CD14-positive monocyte (primary cell): Measurements from ENCODE around the gene CCDC32. TPM values are rescaled to one million over a fixed set of nuclear protein-coding genes. Genes with fewer than 3 reads are reported as not detected.

Source experiments
- DNase-seq, 3 donors: peaks; one replicate each; pipeline ENCODE4 v3.0.0-alpha.2; 2011 to 2022
- H2AFZ ChIP-seq: 2 replicates; pipeline ENCODE4 v1.6.0; 2012; ENCODE audit warnings: mild to moderate bottlenecking, low read depth, low read length, inconsistent platforms; ENCODE audit not compliant: insufficient read depth, poor library complexity, severe bottlenecking
- H3K27ac ChIP-seq, 2 donors: 1 replicate in 1 of 2; 2 replicates in 1 of 2; pipeline ENCODE4 v1.5.1; 2012 to 2013; ENCODE audit warnings: low read length in 2 of 2, control low read depth in 1 of 2, inconsistent platforms in 1 of 2, low read depth in 1 of 2, mild to moderate bottlenecking in 1 of 2
- H3K27me3 ChIP-seq, 2 donors: one replicate each; pipeline versions ENCODE4 v1.6.0 to v1.6.1; 2011 to 2013; ENCODE audit warnings: low read length in 2 of 2; ENCODE audit not compliant: control insufficient read depth in 2 of 2, insufficient read depth in 2 of 2
- H3K36me3 ChIP-seq, 2 donors: replicated peaks in 1 of 2; 1 replicate in 1 of 2; 2 replicates in 1 of 2; pipeline versions ENCODE4 v1.5.1 to v1.6.1; 2012 to 2013; ENCODE audit warnings: low read length in 2 of 2, control low read depth in 1 of 2, inconsistent platforms in 1 of 2, mild to moderate bottlenecking in 1 of 2; ENCODE audit not compliant: insufficient read depth in 2 of 2, control insufficient read depth in 1 of 2
- H3K4me1 ChIP-seq, 2 donors: 1 replicate in 1 of 2; 2 replicates in 1 of 2; pipeline versions ENCODE4 v1.5.1 to v1.6.1; 2012 to 2013; ENCODE audit warnings: low read length in 2 of 2, control low read depth in 1 of 2, inconsistent platforms in 1 of 2, mild to moderate bottlenecking in 1 of 2, moderate library complexity in 1 of 2; ENCODE audit not compliant: insufficient read depth in 2 of 2, control insufficient read depth in 1 of 2
- H3K4me2 ChIP-seq: replicated peaks from 2 replicates; pipeline ENCODE3; 2012; ENCODE audit warnings: low read length, moderate library complexity, mild to moderate bottlenecking; ENCODE audit not compliant: poor library complexity, severe bottlenecking; ENCODE audit errors: extremely low read depth
- H3K4me3 ChIP-seq, 3 experiments: fragments of 200-600 bp in 1 of 3; sonication (generic) in 1 of 3; replicated peaks in 1 of 3; 1 replicate in 2 of 3; 2 replicates in 1 of 3; pipeline ENCODE4 v1.5.1; 2011 to 2013; ENCODE audit warnings: low read length in 3 of 3, mild to moderate bottlenecking in 3 of 3, control low read depth in 2 of 3, low read depth in 2 of 3, inconsistent platforms in 1 of 3, moderate library complexity in 1 of 3
- H3K79me2 ChIP-seq: 2 replicates; pipeline ENCODE4 v1.6.0; 2012; ENCODE audit warnings: mild to moderate bottlenecking, control low read depth, inconsistent platforms, low read length, moderate library complexity; ENCODE audit not compliant: insufficient read depth
- H3K9ac ChIP-seq: 2 replicates; pipeline ENCODE4 v1.6.0; 2017; ENCODE audit warnings: low read length, mild to moderate bottlenecking; ENCODE audit not compliant: insufficient read depth, poor library complexity, severe bottlenecking
- H3K9me3 ChIP-seq, 2 donors: replicated peaks in 1 of 2; 1 replicate in 1 of 2; 2 replicates in 1 of 2; pipeline versions ENCODE4 v1.5.1 to v1.6.1; 2012 to 2013; ENCODE audit warnings: low read length in 2 of 2, control low read depth in 1 of 2; ENCODE audit not compliant: control insufficient read depth in 1 of 2, insufficient read depth in 1 of 2
- H4K20me1 ChIP-seq: 2 replicates; pipeline ENCODE4 v1.6.0; 2012; ENCODE audit warnings: mild to moderate bottlenecking, low read length, control low read depth, moderate library complexity; ENCODE audit not compliant: insufficient read depth
- H3K27ac Mint-ChIP-seq, 7 donors: one replicate each; pipeline ENCODE4 v1.8.0; 2020; ENCODE audit warnings: mild to moderate bottlenecking in 7 of 7, mixed read lengths in 7 of 7, moderate library complexity in 6 of 7, inconsistent platforms in 2 of 7
- H3K27me3 Mint-ChIP-seq, 3 donors: one replicate each; pipeline ENCODE4 v1.8.0; 2021 to 2022; ENCODE audit warnings: low read depth in 3 of 3, mild to moderate bottlenecking in 3 of 3, mixed read lengths in 3 of 3, moderate library complexity in 3 of 3, inconsistent platforms in 1 of 3
- H3K36me3 Mint-ChIP-seq, 2 donors: one replicate each; pipeline ENCODE4 v1.8.0; 2020; ENCODE audit warnings: mixed read lengths in 2 of 2, inconsistent platforms in 1 of 2, mild to moderate bottlenecking in 1 of 2
- H3K4me1 Mint-ChIP-seq: one replicate; pipeline ENCODE4 v1.8.0; 2020; ENCODE audit warnings: mild to moderate bottlenecking, mixed read lengths
- H3K4me3 Mint-ChIP-seq, 2 donors: one replicate each; pipeline ENCODE4 v1.8.0; 2020; ENCODE audit warnings: mild to moderate bottlenecking in 2 of 2, mixed read lengths in 2 of 2, moderate library complexity in 1 of 2
- H3K9me3 Mint-ChIP-seq, 7 donors: one replicate each; pipeline ENCODE4 v1.8.0; 2020 to 2022; ENCODE audit warnings: mixed read lengths in 7 of 7, mild to moderate bottlenecking in 6 of 7, moderate library complexity in 6 of 7, inconsistent platforms in 2 of 7
- WGBS: methylation state at CpG from one replicate; pipeline ENCODE4 v1.1.5; 2013; ENCODE audit warnings: missing lambda C conversion rate; ENCODE audit not compliant: insufficient coverage; 5-methylcytosine and 5-hydroxymethylcytosine counted together
- intact Hi-C, 2 donors: fragments of 100-400 bp; cut with micrococcal nuclease; formaldehyde crosslinking; loops; one replicate each; pipeline versions ENCODE4 v1.15.0 to v1.15.1; 2023
- polyA plus RNA-seq, 3 donors: library from polyadenylated mRNA; depleted of rRNA in 1 of 3; unstranded in 2 of 3; stranded (reverse) in 1 of 3; fragments of 300-500 nt in 2 of 3; fragments of >200 nt in 1 of 3; fragmentation: Illumina TruSeq in 2 of 3; gene quantifications; 1 replicate in 2 of 3; 2 replicates in 1 of 3; pipeline ENCODE4 v1.2.3, GENCODE V29; 2012 to 2021
- TF ChIP-seq, protein P1 (sequence below): fragments of 200-600 bp; IDR thresholded peaks from one replicate; pipeline ENCODE4 v1.8.0; 2022; ENCODE audit warnings: antibody characterized with exemption, mild to moderate bottlenecking

The CCDC32 gene
- polyA plus RNA-seq, 3 donors, result 7.5 to 37.3 (median 30.8) TPM

DNA sequence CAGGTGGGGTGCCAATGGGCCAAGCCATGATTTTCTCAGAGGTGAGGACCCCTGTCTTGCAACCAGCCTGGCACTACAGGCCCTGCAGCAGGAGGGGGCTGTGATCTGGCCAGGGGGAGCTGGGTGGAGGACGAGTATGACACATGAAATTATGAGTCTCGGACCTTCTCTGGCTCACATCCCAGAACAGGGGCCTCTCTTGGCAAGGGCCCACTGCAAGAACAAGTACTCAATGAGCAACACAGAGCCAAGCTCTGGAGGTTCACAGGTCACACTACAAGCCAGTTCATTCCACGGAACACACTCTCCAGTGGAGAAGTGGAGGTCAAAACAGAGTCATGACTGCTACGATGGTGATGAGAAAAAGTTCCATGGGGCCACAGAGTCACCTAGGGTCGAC is 28.3 kb downstream of the CCDC32 start:
- Histone ChIP-seq H3K9me3 (no peaks in the 10 kb centered on the region), H3K27me3 (no peaks in the 10 kb centered on the region), H3K4me3 (no peak overlapping the region), H2AFZ (no peak overlapping the region), H3K4me1 (no peaks in the 10 kb centered on the region), H3K4me2 (no peak overlapping the region), H4K20me1 (no peaks in the 10 kb centered on the region), H3K9ac (no peak overlapping the region), H3K36me3 (peaks cover 0 to 9% of the 10 kb centered on the region in 2 donors), H3K79me2 (no peaks in the 10 kb centered on the region), H3K27ac (no peak overlapping the region)
- WGBS, result 100% methylated on average over 3 of the region's 5 CpGs
- Mint-ChIP-seq H3K36me3 (peaks cover 13 to 15% of the 10 kb centered on the region in 2 donors), H3K27me3 (peaks cover 0 to 2% (median 0%) of the 10 kb centered on the region in 3 donors), H3K27ac (no peak overlapping the region), H3K9me3 (peaks cover 0 to 10% (median 5%) of the 10 kb centered on the region in 7 donors), H3K4me3 (no peak overlapping the region), H3K4me1 (peaks cover 6% of the 10 kb centered on the region)
- intact Hi-C loops, result no loop called here
- TF ChIP-seq, protein P1, sequence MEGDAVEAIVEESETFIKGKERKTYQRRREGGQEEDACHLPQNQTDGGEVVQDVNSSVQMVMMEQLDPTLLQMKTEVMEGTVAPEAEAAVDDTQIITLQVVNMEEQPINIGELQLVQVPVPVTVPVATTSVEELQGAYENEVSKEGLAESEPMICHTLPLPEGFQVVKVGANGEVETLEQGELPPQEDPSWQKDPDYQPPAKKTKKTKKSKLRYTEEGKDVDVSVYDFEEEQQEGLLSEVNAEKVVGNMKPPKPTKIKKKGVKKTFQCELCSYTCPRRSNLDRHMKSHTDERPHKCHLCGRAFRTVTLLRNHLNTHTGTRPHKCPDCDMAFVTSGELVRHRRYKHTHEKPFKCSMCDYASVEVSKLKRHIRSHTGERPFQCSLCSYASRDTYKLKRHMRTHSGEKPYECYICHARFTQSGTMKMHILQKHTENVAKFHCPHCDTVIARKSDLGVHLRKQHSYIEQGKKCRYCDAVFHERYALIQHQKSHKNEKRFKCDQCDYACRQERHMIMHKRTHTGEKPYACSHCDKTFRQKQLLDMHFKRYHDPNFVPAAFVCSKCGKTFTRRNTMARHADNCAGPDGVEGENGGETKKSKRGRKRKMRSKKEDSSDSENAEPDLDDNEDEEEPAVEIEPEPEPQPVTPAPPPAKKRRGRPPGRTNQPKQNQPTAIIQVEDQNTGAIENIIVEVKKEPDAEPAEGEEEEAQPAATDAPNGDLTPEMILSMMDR, result no peak
- DNase-seq, result no peak

DNA sequence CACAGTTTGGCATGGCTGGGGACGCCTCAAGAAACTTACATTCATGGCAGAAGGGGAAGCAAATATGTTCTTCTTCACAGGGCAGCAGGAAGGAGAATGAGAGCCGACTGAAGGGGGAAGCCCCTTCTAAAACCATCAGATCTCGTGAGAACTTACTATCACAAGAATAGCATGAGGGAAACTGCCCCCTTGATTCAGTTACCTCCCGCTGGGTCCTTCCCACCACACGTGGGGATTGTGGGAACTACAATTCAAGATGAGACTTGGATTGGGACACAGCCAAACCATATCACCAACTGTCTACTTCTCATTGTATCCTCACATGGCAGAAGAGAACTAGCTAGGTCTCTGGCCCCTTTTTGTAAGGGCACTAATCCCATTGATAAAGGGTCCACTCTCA is 30.5 kb downstream of the CCDC32 start:
- Histone ChIP-seq H2AFZ (no peak overlapping the region), H4K20me1 (no peaks in the 10 kb centered on the region), H3K9ac (no peak overlapping the region), H3K27ac (no peak overlapping the region), H3K27me3 (no peaks in the 10 kb centered on the region), H3K79me2 (no peaks in the 10 kb centered on the region), H3K4me2 (no peak overlapping the region), H3K4me1 (no peaks in the 10 kb centered on the region), H3K4me3 (no peak overlapping the region), H3K9me3 (no peaks in the 10 kb centered on the region), H3K36me3 (peaks cover 0 to 8% of the 10 kb centered on the region in 2 donors)
- intact Hi-C loops, result no loop called here
- Mint-ChIP-seq H3K4me3 (no peak overlapping the region), H3K4me1 (peaks cover 6% of the 10 kb centered on the region), H3K9me3 (peaks cover 0 to 10% (median 5%) of the 10 kb centered on the region in 7 donors), H3K27ac (peak overlapping the region in 1 of 7 donors; percentile 75), H3K27me3 (peaks cover 0 to 4% (median 0%) of the 10 kb centered on the region in 3 donors), H3K36me3 (peaks cover 10 to 15% of the 10 kb centered on the region in 2 donors)
- WGBS, result 0% methylated on average over 1 of the region's 5 CpGs
- no peak for DNase-seq
- TF ChIP-seq, protein P1, result no peak
